ENCODE results near the gene ARHGAP26. TPM values are rescaled to one million over a fixed set of nuclear protein-coding genes. Genes with fewer than 3 reads are reported as not detected.

ARHGAP26 gene
- total RNA-seq, 1 experiment from 2014 or later = 65.5 TPM

DNA sequence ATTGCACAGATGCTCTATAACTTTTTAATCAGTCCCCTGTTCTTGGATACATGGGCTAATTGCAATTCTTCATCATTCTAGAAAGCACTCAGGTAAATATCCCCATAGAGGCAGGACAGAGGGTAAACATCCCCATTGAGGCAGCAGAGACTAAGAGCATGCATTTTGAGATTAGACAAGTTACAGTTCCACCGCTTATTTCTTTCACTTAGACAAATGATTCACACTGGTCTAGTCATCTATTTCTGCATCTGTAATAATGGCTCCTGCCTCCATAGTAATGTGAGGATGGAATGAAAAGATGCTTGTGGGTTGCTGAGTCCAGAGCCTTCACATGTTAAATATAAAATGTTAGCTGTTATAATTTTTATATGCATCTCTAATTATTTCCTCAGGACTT lies 276.9 kb downstream of the ARHGAP26 start:
- H3K36me3 ChIP-seq (ENCODE audit: control insufficient read depth, insufficient read depth, low read length) = peaks cover 4% of the 10 kb centered on the region
- no peak overlapping the region for H3K27ac ChIP-seq (ENCODE audit: low read length)
- H3K4me3 ChIP-seq (ENCODE audit: low read depth in 2 of 2, low read length in 2 of 2) = no peak overlapping the region
- ChIA-PET CTCF (no interaction called here), POLR2A (no interaction called here)
- in situ Hi-C loops (cut with HindIII; ENCODE audit: low pct_unique_long_range_greater_than_20kb, low sequenced_read_pairs) (no loop called here), intact Hi-C loops (cut with micrococcal nuclease; ENCODE audit: unreplicated experiment) (no loop called here)
- TF ChIP-seq, protein P1, sequence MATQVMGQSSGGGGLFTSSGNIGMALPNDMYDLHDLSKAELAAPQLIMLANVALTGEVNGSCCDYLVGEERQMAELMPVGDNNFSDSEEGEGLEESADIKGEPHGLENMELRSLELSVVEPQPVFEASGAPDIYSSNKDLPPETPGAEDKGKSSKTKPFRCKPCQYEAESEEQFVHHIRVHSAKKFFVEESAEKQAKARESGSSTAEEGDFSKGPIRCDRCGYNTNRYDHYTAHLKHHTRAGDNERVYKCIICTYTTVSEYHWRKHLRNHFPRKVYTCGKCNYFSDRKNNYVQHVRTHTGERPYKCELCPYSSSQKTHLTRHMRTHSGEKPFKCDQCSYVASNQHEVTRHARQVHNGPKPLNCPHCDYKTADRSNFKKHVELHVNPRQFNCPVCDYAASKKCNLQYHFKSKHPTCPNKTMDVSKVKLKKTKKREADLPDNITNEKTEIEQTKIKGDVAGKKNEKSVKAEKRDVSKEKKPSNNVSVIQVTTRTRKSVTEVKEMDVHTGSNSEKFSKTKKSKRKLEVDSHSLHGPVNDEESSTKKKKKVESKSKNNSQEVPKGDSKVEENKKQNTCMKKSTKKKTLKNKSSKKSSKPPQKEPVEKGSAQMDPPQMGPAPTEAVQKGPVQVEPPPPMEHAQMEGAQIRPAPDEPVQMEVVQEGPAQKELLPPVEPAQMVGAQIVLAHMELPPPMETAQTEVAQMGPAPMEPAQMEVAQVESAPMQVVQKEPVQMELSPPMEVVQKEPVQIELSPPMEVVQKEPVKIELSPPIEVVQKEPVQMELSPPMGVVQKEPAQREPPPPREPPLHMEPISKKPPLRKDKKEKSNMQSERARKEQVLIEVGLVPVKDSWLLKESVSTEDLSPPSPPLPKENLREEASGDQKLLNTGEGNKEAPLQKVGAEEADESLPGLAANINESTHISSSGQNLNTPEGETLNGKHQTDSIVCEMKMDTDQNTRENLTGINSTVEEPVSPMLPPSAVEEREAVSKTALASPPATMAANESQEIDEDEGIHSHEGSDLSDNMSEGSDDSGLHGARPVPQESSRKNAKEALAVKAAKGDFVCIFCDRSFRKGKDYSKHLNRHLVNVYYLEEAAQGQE (IDR thresholded peaks at IDR 0.05; ENCODE audit: insufficient read depth in 1 of 2, low read depth in 2 of 2, low read length in 1 of 2) = no peak
- TF ChIP-seq POLR2AphosphoS5 (IDR thresholded peaks at IDR 0.05; ENCODE audit: low read depth, low read length) (no peak), TCF7L2 (IDR thresholded peaks at IDR 0.05; ENCODE audit: low read depth, low read length) (no peak), SIN3A (IDR thresholded peaks at IDR 0.05; ENCODE audit: borderline replicate concordance, insufficient read depth, low read depth, low read length) (no peak)
- TF ChIP-seq, protein P2, sequence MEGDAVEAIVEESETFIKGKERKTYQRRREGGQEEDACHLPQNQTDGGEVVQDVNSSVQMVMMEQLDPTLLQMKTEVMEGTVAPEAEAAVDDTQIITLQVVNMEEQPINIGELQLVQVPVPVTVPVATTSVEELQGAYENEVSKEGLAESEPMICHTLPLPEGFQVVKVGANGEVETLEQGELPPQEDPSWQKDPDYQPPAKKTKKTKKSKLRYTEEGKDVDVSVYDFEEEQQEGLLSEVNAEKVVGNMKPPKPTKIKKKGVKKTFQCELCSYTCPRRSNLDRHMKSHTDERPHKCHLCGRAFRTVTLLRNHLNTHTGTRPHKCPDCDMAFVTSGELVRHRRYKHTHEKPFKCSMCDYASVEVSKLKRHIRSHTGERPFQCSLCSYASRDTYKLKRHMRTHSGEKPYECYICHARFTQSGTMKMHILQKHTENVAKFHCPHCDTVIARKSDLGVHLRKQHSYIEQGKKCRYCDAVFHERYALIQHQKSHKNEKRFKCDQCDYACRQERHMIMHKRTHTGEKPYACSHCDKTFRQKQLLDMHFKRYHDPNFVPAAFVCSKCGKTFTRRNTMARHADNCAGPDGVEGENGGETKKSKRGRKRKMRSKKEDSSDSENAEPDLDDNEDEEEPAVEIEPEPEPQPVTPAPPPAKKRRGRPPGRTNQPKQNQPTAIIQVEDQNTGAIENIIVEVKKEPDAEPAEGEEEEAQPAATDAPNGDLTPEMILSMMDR (IDR thresholded peaks at IDR 0.05) = no peak
- H3K27me3 ChIP-seq (ENCODE audit: control insufficient read depth, insufficient read depth, low read length) = no peaks in the 10 kb centered on the region
- H3K9me3 ChIP-seq (ENCODE audit: control insufficient read depth, insufficient read depth, low read depth, low read length) = no peaks in the 10 kb centered on the region
- no peaks in the 10 kb centered on the region for H3K4me1 ChIP-seq (ENCODE audit: control insufficient read depth, insufficient read depth, low read length)
- BruUV-seq (replicated peaks) = no TSS peak
- ATAC-seq = no peak
- no peak for DNase-seq (ENCODE audit: low read depth, low spot score)

DNA sequence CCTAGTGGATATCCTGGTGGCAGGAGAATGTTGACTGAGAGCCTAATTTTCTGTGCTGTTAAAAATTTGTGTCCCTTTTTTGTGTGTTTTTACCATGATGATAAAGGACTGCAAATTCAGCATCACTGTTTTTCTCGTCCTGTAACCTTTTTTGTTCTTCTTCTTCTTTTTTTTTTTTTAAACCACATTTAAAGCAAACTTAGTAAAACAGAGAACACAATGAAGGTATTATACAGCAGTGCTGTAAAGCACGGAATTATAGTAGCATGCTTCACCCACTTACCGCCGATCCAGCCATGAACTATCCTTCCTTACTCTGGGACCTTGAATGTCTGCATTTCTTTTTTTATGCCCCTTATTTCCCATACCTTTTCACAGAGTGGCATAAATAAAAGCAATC lies 280.0 kb downstream of the ARHGAP26 start:
- in situ Hi-C loops (cut with HindIII; ENCODE audit: low pct_unique_long_range_greater_than_20kb, low sequenced_read_pairs) (no loop called here), intact Hi-C loops (cut with micrococcal nuclease; ENCODE audit: unreplicated experiment) (no loop called here)
- no peak for ATAC-seq
- Histone ChIP-seq H3K9me3 (ENCODE audit: control insufficient read depth, insufficient read depth, low read depth, low read length) (no peaks in the 10 kb centered on the region), H3K4me1 (ENCODE audit: control insufficient read depth, insufficient read depth, low read length) (no peaks in the 10 kb centered on the region), H3K36me3 (ENCODE audit: control insufficient read depth, insufficient read depth, low read length) (peaks cover 6% of the 10 kb centered on the region), H3K27ac (ENCODE audit: low read length) (no peak overlapping the region), H3K27me3 (ENCODE audit: control insufficient read depth, insufficient read depth, low read length) (no peaks in the 10 kb centered on the region), H3K4me3 (ENCODE audit: low read depth in 2 of 2, low read length in 2 of 2) (no peak overlapping the region)
- ChIA-PET POLR2A (no interaction called here), CTCF (no interaction called here)
- BruUV-seq (replicated peaks) = no TSS peak
- TF ChIP-seq SIN3A (IDR thresholded peaks at IDR 0.05; ENCODE audit: borderline replicate concordance, insufficient read depth, low read depth, low read length) (no peak), TCF7L2 (IDR thresholded peaks at IDR 0.05; ENCODE audit: low read depth, low read length) (no peak)
- TF ChIP-seq, protein P1 (IDR thresholded peaks at IDR 0.05; ENCODE audit: insufficient read depth in 1 of 2, low read depth in 2 of 2, low read length in 1 of 2) = no peak
- DNase-seq (ENCODE audit: low read depth, low spot score) = no peak
